HL-60/S4 treated with retinoic acid at 250 ng/mL for 4 days and 3 days (cell line): ENCODE data around the gene PAPOLB.

Experiments
- in situ Hi-C: fragments of 300-500 bp; cut with MboI; formaldehyde crosslinking; loops from 2 replicates; pipeline ENCODE4 v1.7.0; 2022; ENCODE audit warnings: low sequenced_read_pairs

Gene PAPOLB

DNA sequence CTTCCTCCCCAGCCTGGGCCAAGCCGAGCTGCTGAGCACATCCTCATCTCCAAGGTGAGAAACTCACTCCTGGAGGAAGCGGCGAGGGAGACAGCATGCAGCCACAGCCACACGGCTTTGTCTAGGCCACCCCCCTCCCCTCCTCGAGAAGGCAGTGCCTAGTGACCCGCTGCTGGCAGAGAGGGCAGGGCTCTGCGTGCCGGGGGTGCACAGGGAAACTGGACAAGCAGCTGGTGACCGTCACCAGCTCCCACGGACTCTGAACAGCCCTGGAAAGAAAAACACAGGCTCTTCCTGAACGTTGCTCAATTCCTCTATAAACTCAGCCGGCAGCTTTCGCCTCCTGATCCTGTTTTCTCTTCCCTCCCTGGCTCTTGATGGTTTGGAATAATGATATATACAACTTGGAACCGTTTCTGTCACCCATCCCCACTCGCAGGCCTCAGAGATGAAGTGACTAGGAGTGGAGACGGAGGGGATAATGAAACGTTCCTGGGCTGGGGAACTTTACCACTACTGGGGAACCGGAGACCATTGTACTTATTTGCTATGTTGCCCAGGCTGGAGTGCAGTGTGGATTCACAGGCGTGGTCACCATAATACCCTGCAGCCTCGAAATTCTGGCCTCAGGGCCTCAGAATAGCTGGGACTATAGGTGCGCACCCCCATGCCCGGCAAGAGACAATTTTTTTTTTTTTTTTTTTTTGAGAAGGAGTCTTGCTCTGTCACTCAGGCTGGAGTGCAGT is 19.3 kb downstream of the PAPOLB start:
- in situ Hi-C loops, result no loop called here

DNA sequence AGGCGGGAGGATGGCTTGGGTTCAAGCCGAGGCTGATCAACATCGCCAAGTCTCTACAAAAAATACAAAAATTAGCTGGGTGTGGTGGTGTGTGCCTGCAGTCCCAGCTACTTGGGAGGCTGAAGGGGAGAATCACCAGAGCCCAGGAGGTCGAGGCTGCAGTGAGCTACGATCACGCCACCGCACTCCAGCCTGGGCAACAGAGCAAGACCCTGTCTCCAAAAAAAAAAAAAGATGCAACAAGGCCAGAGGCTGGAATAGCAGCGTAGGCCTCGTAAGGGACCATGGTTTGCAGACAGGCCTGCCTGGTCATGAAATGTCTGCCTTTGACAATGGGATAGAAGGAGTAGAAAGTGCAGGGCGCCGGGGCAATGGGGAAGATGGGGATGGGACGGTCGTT is 20.0 kb downstream of the PAPOLB start:
- in situ Hi-C loops, result no loop called here

DNA sequence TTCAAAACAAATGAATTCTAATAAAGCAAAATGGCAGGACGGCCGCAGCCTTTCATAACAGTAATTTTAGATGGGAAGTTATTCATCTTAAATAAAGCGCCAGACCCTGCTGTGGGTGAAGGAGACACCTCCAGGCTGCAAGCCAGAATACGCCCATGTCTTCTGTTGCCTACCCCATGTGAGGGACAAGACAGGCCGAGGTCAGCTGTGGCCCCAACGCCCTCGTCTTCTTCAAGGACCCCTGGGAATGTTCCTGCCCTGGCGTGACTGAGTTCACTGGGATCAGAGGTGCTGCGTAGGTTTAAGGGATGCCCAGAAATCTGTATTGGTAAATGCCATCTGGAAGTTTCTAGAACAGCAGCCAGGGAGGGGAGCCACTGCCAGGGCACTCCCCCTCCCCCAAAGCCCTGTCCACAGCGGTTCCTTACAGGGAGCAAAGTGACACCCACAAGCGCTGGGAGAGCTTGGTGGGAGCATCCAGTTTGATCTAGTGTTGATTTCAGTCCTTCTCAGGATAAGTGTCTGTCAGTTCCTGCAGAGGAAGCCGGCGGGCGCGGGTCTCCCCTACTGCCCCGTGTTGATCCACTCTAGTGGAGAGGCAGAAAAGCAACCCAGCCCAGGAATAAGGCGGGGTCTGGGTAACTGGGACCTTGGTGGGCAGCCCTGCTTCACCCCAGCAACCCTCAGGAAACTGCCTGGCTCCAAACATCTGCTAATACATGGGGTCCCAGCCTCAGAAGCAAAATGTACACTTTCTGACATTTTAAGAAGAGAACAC is 20.6 kb downstream of the PAPOLB start:
- in situ Hi-C loops, result no loop called here

DNA sequence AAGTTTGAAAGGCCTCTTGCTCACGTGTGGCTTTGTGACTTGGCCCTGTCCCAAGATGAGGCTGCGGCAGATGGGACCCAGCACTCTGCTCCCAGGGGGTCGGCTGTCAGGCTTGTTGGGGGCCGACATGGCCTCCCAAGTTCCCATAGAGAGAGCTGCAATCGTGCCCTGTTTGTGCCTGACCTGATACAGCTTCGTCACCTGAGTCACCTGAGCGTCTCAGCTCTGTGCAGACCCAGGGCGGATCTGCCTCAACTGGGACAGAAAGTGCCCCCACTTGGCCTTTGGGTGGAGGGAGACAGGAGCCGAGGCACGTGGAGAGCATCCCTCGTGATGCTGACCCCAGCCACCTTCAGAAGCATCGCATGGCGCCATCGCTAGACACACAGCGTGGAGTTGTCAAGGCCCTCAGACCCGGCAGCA is 21.7 kb downstream of the PAPOLB start:
- in situ Hi-C loops, result no loop called here

DNA sequence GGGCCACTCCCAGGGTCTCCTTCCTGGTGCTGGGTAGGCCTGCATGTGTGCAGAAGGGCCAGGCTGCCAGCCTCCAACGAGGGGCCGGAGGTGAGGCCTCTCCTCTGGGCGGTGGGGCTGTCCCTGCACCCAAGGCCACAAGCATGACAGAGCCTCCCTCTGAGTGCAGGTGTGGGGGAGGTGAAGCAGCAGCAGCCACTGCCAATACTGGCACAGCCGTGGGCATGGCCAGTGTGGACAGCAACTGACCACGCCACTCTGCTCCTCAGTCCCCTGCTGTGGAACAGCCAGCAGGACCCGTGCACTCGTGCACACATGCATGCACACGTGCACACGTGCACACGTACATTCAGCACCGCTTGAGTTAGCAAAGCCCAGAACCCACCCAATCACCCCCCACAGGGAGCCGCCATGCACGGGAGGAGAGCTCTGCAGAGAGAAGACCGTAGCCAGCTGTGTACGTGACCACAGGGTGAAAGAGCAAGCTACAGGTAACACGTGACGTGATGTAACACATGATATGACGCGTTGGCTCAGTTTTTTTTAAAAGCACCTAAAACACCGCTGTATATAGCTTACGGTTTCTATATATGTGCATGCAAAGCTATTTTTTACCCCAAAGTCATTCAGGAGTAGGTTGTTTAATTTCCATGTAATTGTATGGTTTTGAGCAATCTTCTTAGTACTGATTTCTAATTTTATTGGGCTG is 23.1 kb downstream of the PAPOLB start:
- in situ Hi-C loops, result no loop called here

DNA sequence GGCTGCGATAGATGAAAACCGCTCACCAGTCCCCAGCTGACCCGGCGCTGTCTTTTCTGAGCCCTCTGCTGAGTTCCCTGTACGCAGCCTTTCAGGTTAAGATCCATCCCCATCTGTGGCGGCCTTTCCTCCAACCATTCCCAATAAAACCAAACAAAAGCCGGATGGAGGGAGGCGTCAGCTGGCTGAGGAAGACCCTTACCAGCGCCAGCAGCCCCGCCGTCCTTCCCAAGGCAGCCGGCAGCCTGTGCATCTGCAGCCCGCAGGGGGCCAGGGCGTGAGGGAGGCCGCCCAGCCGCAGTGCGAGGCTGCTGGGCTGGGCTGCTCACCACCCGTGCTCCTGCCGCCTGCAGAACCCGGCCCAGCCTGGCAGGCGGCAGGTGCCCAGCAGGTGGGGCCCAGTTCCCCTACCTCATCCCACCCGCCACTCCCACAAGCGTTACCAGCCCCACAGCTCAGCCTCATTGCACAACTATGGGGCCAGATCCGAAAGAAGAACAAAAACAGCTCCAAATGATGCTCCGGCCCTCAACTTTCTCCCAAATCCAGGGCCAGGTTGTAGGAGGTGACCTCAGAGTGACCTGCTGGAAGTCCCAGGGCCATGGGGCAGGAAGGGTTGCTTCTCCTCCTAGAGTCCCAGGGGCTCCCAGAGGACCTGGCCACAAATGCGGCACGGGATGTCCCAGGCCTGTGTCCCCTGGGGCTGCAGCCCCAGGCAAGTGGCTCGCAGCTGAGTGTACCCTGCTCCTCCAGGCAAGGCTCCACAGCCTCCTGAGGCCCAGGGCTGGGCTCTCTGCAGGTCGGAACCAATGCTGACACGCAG is 23.8 kb downstream of the PAPOLB start:
- in situ Hi-C loops, result no loop called here

DNA sequence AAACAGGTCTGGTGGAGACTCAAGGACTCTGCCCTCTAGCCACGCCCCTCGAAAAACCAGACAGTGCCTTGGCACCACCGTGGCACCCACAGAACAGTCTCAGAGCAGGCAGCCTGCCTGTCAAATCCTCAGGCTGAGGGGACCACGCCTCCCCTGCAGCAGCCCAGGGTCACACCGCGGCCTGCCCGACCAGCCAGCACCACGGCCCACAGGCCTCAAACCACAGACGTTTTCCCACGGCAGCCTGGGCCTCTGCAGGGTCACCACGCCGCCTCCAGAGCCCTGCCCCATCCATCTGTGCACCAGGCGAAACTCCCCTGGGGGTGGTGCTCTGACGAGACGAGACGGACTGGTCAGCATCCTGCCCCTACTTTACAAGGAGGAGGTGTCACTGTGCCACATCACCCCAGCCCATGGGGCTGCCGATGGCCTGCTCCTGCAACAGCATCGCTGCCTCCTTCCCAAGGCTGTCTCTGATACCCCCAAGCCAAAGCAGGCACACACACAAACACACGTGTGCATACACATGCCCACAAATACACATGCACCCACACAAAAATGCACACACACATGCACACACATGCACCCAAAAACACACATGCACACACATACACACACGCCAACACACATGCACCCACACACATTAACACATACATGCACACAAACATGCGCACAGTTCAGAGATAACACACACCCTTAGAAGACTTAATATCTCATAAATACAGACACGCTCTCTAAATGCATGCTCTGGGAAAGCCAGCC is 24.6 kb downstream of the PAPOLB start:
- in situ Hi-C loops, result no loop called here

DNA sequence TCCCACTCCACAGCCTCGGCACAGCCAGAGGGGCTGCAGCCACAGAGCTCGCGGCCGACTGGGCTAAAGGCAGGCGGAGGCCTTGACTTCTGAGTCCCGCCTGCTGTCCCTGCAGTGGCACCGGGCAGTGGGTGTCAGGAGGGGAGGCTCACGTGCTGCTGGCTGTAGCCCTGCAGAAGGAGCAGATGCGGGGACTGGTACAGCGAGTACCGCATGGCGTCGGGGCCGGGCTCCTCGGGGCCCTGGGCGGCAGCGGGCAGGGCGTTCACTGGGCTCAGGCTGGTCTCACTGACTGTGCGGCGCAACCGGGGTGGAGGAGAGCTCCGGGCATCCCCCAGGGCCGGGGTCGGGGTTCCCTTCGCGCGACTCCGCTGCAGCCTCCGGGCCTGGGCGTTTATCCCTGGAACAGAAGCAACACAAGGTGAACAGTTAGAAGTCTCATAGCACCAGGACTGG is 25.6 kb downstream of the PAPOLB start:
- in situ Hi-C loops, result no loop called here

DNA sequence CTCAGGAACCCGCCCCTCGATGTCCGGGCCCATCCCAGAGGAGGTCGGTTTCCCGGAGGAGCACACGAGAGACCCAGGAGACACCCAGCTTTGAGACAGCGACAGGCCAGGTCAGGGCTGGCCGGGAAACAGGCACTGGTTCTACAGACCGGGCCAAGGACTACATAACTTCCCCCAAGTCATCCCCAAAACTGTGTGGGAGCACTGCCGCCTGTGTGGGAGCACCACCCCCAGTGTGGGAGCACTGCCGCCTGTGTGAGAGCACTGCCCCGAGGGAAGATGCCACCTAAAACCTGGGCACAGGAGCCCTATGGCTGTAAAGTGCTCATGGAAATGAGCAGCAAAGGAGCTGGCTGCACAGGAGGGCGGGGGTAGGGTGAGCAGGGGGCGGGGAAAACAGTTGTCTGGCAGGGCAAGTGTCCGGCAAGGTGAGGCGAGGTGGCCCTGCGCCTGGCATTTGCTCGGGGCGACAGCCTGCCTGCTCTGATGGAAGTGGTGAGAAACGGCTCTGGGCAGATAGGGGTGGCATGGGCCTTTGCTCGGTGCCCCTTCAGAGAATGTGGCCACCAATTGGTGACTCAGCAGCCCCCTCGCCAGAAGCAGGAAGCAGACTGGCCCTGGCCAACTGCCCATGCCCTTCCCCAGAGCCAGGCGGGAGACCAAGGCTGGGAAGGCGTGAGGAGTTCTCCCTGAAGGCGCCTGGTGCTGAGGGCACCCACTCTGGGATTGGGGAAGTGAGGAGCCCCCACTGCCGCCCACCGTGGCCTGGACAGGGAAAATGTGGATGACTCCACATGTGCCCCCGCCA is 26.2 kb downstream of the PAPOLB start:
- in situ Hi-C loops, result no loop called here

DNA sequence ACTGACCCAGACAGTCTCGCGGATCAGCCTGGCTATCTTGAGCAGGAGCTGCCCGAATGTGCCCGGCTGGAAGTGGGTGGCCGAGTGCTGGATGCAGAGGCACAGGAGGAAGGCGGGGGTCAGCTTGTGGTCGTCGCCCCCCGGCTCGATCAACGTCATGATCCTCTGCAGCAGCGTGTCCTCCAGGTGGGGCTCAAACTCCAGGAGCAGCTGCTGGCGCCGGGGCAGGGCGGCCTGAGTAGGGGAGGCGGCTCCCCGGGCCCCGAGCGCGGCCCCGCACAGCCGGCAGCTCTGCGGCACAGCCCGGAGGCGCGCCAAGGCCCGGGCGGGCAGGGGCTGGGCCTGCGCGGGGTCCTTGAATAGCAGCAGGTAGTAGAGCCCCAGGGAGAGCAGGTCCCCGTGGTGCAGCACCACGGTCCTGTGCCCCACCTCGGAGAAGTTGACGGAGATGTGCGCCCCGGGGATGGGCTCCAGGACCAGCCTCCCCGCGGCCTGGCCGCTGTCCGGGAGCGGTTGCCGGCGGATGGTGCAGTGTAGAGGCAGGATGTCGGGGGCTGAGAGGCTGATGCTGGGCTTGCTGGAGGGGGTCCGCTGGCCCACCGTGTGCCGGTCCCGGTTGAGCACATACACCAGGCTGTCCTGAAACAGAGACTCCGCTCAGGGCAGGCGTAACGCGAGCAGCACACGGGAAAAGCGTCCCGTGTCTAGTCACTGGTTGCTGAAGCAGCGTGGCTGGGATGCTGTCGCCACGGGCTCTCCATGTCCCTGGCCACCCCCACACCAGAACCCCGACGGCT is 27.0 kb downstream of the PAPOLB start:
- in situ Hi-C loops, result no loop called here

DNA sequence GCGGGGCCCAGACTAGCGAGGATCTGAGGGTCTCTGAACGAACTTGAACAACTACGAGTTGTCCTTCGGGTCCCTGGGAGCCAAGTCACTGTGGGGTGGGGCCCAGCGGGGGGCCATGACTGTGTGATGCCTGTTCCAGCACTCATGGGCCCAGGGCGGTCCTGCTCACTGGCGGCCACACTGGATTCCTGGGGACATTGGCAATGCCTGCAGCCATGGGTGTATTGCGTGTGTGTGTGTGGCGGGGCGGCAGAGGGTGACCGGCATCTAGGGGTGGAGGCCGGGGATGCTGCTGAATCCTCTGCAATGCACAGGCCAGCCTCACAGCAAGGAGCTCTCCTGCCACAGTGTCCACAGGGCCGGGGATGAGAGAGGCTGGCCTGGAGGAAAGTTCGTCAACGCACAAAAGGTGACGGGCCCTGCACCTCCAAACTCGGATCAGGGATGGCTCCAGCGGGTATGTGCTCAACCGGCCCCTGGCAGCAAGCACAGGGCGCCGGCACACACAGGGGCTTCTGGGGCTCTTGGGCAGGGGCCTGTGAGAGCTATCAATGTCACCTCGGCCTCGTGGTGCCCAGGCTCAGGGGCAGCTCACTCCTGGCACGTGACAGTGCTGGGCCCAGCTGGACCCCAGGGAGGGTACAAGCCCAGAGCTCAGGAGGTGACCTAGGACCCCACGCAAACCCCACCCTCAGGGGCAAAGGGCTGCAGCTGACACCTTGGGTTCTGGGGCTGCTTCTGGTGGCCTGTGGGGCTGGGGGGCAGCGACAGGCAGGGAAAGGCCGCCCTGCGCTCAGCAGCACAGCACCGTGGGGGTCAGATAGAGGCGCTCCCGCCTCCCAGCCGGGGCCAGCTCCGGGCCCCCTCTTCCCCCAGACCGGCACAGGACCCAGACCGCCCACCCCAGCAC is 27.9 kb downstream of the PAPOLB start:
- in situ Hi-C loops, result no loop called here

DNA sequence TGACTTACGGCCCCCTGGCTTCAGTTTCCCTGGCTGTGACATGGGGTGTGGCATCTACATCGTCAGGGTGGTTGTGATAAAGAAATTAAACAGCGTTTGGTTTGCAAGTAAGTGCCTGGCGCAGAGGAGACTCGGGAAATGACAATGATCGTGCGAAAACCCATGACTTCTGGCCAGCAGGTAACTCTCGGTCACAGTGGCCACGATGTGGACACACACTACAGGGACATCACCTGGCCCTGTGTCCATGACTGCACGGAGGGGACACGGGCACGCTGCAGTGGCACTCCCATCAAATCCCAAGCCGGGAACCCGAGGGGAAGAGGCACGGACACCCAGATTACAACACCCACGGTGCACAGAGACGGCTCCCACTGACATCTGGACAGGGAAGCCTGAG is 28.7 kb downstream of the PAPOLB start:
- in situ Hi-C loops, result no loop called here

DNA sequence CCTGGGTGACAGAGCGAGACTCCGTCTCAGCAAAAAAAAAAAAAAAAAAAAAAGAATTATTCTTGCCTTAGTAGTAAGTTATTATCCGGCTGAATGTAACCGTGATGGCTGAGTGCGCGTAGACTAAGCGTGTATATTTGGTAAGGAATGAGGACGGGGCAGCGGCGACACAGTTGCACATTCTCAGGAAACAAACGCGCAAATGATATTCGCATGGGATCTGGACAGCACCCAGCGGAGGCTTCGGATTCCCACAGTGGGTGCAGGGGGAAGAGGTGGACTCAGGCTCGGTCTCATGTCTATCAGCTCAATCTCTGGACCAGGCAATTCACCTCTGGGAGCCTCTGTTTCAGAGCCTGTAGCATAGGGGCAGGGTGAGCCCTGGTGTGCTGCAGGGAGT is 29.1 kb downstream of the PAPOLB start:
- in situ Hi-C loops, result no loop called here

DNA sequence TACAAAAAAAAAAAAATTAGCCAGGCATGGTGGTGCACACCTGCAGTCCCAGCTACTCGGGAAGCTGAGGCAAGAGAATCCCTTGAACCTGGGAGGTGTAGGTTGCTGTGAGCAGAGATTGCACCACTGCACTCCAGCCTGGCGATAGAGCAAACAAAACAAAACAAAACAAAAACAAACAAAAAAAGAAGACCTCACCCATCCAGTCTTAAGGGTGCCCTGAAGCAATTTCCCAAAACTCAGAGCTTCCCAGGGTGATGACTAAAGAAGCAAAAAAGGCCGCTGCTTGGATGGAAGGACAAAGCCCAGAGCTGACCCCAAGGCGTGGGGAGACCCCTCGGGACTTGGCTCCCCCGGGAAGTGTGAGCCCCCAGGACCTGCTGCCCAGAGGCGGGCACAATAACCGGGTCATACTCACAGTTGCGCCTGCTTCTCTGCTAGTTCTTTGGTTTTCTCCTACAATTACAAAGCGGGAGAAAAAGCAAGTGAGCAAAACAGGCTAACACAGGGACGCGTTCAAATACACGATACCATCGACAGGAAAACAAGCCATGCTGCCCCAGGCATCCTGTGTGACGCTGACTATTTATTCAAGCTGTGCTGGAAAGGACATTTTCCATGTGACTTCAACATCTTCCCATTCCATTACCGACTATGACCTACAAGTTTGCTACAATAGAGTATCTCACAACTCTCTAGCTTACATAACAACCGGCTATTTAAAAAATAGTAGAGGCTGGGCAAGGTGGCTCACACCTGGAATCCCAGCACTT is 29.9 kb downstream of the PAPOLB start:
- in situ Hi-C loops, result no loop called here

DNA sequence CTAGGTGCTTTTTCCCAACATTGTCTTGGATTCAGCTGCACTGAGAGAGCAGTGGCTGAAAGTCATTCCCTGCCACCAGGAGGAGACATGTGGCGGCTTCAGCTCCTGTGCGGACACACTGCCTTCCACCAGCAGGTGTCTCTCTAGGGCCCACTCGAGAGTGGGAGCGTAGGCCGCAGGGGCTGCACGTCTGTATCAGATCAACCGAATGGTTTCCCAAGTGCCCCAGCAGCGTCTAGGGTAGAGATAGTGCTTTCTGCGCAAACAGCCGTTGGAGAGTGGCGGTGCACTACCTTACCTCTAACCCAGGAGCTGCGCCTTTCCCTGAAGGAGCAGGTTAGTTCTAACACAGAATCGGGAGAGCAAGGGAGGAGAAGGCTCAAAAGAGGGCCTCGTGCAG is 31.7 kb downstream of the PAPOLB start:
- in situ Hi-C loops, result no loop called here

DNA sequence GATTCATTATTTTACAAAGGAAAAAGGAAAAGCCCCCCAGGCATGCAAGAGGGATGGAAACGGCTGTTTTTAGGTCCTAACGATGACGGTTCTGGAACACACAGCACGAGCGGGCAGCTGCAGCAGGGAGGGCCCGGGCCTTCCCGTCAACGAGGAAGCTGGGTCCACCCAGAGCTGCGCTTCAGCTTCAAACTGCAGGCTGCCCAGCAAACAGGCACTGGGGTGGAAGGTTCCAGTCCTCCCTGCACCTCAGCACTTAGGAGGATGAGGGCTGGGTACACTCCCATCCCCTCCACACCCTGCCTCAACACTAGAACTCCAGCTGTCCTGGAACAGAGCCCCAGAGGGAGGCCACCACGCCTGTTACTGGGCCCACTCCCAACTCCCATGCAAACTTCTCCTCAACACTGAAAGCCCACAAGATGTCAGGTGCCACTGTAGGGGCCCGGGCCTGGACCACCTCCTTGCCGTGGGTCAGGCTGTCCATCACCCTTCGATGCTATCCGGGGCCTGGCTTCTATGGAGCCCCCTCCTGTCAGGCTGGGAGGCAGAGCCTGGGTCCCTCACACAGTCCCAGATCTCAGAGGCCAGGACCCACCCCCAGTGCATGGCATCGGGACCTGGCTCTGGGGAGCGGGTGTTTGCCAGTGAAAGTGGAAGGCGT is 33.0 kb downstream of the PAPOLB start:
- in situ Hi-C loops, result no loop called here
